ENCODE data around the gene ZDHHC7. TPM values are rescaled to one million over a fixed set of nuclear protein-coding genes. Genes with fewer than 3 reads are reported as not detected.
"Not testable (repeated sequence)": the region's sequence is repeated elsewhere in the genome, so short reads cannot be mapped to it uniquely, and the experiment has no call there.

Gene ZDHHC7
- polyA plus RNA-seq, 3 donors, result 47.0 to 62.5 (median 61.7) TPM

GRCh38 chr16:84948851-84949610 lies 62.3 kb downstream of the ZDHHC7 start:
- no peak for DNase-seq

- no peak for DNase-seq
These were observed 63.1 kb downstream of the ZDHHC7 start for GRCh38 chr16:84947996-84948850.

GRCh38 chr16:84947022-84947421 lies 64.3 kb downstream of the ZDHHC7 start:
- no peak for DNase-seq

GRCh38 chr16:84943620-84944019 lies 67.7 kb downstream of the ZDHHC7 start:
- DNase-seq, result no peak

GRCh38 chr16:84942786-84943185 lies 68.5 kb downstream of the ZDHHC7 start:
- DNase-seq, result no peak

- DNase-seq, result no peak
These were observed 69.4 kb downstream of the ZDHHC7 start for GRCh38 chr16:84941921-84942320.

- DNase-seq, result no peak
These were observed 70.4 kb downstream of the ZDHHC7 start for GRCh38 chr16:84940670-84941551.

- DNase-seq, result not testable (repeated sequence)
These were observed 72.7 kb downstream of the ZDHHC7 start for GRCh38 chr16:84938616-84939015.

GRCh38 chr16:84937196-84938005 lies 73.9 kb downstream of the ZDHHC7 start:
- no peak for DNase-seq

- DNase-seq, result no peak
These were observed 77.3 kb downstream of the ZDHHC7 start for GRCh38 chr16:84933774-84934631.

- DNase-seq, result no peak
These were observed 78.7 kb downstream of the ZDHHC7 start for GRCh38 chr16:84932681-84933080.

GRCh38 chr16:84931506-84931905 lies 79.8 kb downstream of the ZDHHC7 start:
- no peak for DNase-seq

GRCh38 chr16:84931107-84931494 lies 80.2 kb downstream of the ZDHHC7 start:
- no peak for DNase-seq

GRCh38 chr16:84930298-84931106 lies 80.8 kb downstream of the ZDHHC7 start:
- no peak for DNase-seq

- no peak for DNase-seq
These were observed 81.7 kb downstream of the ZDHHC7 start for GRCh38 chr16:84929421-84930297.

- DNase-seq, result no peak
These were observed 82.5 kb downstream of the ZDHHC7 start for GRCh38 chr16:84928679-84929420.
